ENCODE measurements around the gene LONRF2. TPM values are rescaled to one million over a fixed set of nuclear protein-coding genes. Genes with fewer than 3 reads are reported as not detected.

Gene LONRF2
- total and polyA plus RNA-seq, 2 of the 13 experiments (the other 11 are each of a cell fraction or from before 2014, with no cell fraction given), result not detected

- WGBS (ENCODE audit: low lambda C conversion rate), result 33% methylated on average over 4 of the region's 4 CpGs
- Histone ChIP-seq H3K27ac (ENCODE audit: extremely low read length, insufficient read depth, low read length) (no peak overlapping the region), H3K9ac (ENCODE audit: insufficient read depth, low read depth, low read length) (no peak overlapping the region), H3K79me2 (ENCODE audit: insufficient read depth, low read length) (no peaks in the 10 kb centered on the region), H3K36me3 (replicated peaks in 1 of 2; ENCODE audit: control insufficient read depth in 1 of 2, insufficient read depth in 2 of 2, low read length in 2 of 2) (no peaks in the 10 kb centered on the region), H4K20me1 (ENCODE audit: insufficient read depth, low read length) (no peaks in the 10 kb centered on the region), H2AFZ (ENCODE audit: low read length) (no peak overlapping the region), H3K4me1 (ENCODE audit: insufficient read depth, low read length) (no peaks in the 10 kb centered on the region), H3K27me3 (ENCODE audit: control insufficient read depth in 1 of 2, insufficient read depth in 2 of 2, low read length in 2 of 2) (peaks cover 0 to 11% of the 10 kb centered on the region in 2 experiments; a peak in 3 of 5 replicates), H3K9me3 (ENCODE audit: low read length) (no peaks in the 10 kb centered on the region), H3K4me2 (ENCODE audit: low read depth, low read length) (no peak overlapping the region), H3K4me3 (replicated peaks in 1 of 3; ENCODE audit: insufficient read depth in 1 of 3, low read depth in 2 of 3, low read length in 3 of 3) (no peak overlapping the region)
- intact Hi-C loops (cut with micrococcal nuclease; ENCODE audit: unreplicated experiment) (no loop called here), in situ Hi-C loops (cut with HindIII; ENCODE audit: extremely low pct_ligation_motif_present, low pct_unique_long_range_greater_than_20kb) (no loop called here)
- ChIA-PET POLR2A (no interaction called here), CTCF (ENCODE audit: low intra/inter-chr PET ratio, low total read pairs) (no interaction called here)
- DNase-seq (ENCODE audit: low spot score) (no peak), FAIRE-seq (no peak), ATAC-seq (no peak)
- TF ChIP-seq NFYB (CRISPR knock-in tag; IDR thresholded peaks at IDR 0.05) (no peak), KLF6 (CRISPR knock-in tag; IDR thresholded peaks at IDR 0.05) (no peak)
- no TSS peak for BruUV-seq (replicated peaks)
Observed at GRCh38 chr2:100235581-100235980, 86.7 kb downstream of the LONRF2 start.

GRCh38 chr2:100235098-100235497, 87.2 kb downstream of the LONRF2 start:
- in situ Hi-C loops (cut with HindIII; ENCODE audit: extremely low pct_ligation_motif_present, low pct_unique_long_range_greater_than_20kb), result no loop called here
- no peak for FAIRE-seq
- CTCF ChIA-PET (ENCODE audit: low intra/inter-chr PET ratio, low total read pairs), result no interaction called here
- no peak overlapping the region for H3K27ac ChIP-seq (ENCODE audit: extremely low read length, insufficient read depth, low read length)
- intact Hi-C loops (cut with micrococcal nuclease; ENCODE audit: unreplicated experiment), result no loop called here
- no peak overlapping the region for H3K4me3 ChIP-seq (replicated peaks in 1 of 3; ENCODE audit: insufficient read depth in 1 of 3, low read depth in 2 of 3, low read length in 3 of 3)
- H3K9ac ChIP-seq (ENCODE audit: insufficient read depth, low read depth, low read length), result no peak overlapping the region
- BruUV-seq (replicated peaks), result no TSS peak
- no peaks in the 10 kb centered on the region for H3K36me3 ChIP-seq (replicated peaks in 1 of 2; ENCODE audit: control insufficient read depth in 1 of 2, insufficient read depth in 2 of 2, low read length in 2 of 2)
- no peaks in the 10 kb centered on the region for H3K4me1 ChIP-seq (ENCODE audit: insufficient read depth, low read length)
- H3K9me3 ChIP-seq (ENCODE audit: low read length), result no peaks in the 10 kb centered on the region
- no peak overlapping the region for H3K4me2 ChIP-seq (ENCODE audit: low read depth, low read length)
- ATAC-seq, result peak; percentile 47; the same call in 1 of the 3 replicates
- WGBS (ENCODE audit: low lambda C conversion rate), result 49% methylated on average over 11 of the region's 16 CpGs
- no peaks in the 10 kb centered on the region for H4K20me1 ChIP-seq (ENCODE audit: insufficient read depth, low read length)
- H2AFZ ChIP-seq (ENCODE audit: low read length), result no peak overlapping the region
- DNase-seq (ENCODE audit: low spot score), result no peak
- peaks cover 0 to 11% of the 10 kb centered on the region in 2 experiments; a peak in 3 of 5 replicates for H3K27me3 ChIP-seq (ENCODE audit: control insufficient read depth in 1 of 2, insufficient read depth in 2 of 2, low read length in 2 of 2)
- POLR2A ChIA-PET, result no interaction called here
- no peaks in the 10 kb centered on the region for H3K79me2 ChIP-seq (ENCODE audit: insufficient read depth, low read length)
- TF ChIP-seq LBX2 (CRISPR knock-in tag; IDR thresholded peaks at IDR 0.05; ENCODE audit: borderline replicate concordance) (no peak), ZSCAN21 (CRISPR knock-in tag; IDR thresholded peaks at IDR 0.05; ENCODE audit: borderline replicate concordance) (no peak), HOXD1 (CRISPR knock-in tag; IDR thresholded peaks at IDR 0.05) (no peak), AGO2 (optimal IDR thresholded peaks at IDR 0.05; ENCODE audit: low read depth, low read length) (no peak), ZNF101 (CRISPR knock-in tag; IDR thresholded peaks at IDR 0.05; ENCODE audit: borderline replicate concordance, low read depth) (no peak), TRIM22 (IDR thresholded peaks at IDR 0.05) (no peak), ZNF816 (CRISPR knock-in tag; IDR thresholded peaks at IDR 0.05; ENCODE audit: borderline replicate concordance) (no peak), SNAPC2 (CRISPR knock-in tag; IDR thresholded peaks at IDR 0.05) (no peak), ZNF724P (CRISPR knock-in tag; IDR thresholded peaks at IDR 0.05; ENCODE audit: borderline replicate concordance) (no peak), NKX3-1 (CRISPR knock-in tag; IDR thresholded peaks at IDR 0.05) (no peak), SKIL (CRISPR knock-in tag; IDR thresholded peaks at IDR 0.05; ENCODE audit: borderline replicate concordance) (no peak)
